BE2C (cell line): Measurements from ENCODE around the gene MAEA.
A peak's percentile ranks its signal among the peaks of the same experiment; 100 is the strongest.

Experiments used
- DNase-seq: peaks from one replicate; pipeline ENCODE4 v3.0.0-alpha.2; 2020
- H3K27me3 ChIP-seq: fragments of 250-450 bp; sonication (Bioruptor Pico); 2 replicates; pipeline ENCODE4 v1.5.1; 2020; ENCODE audit warnings: mild to moderate bottlenecking
- H3K36me3 ChIP-seq: fragments of 250-450 bp; sonication (Bioruptor Pico); 2 replicates; pipeline ENCODE4 v1.5.1; 2020; ENCODE audit warnings: mild to moderate bottlenecking
- H3K4me1 ChIP-seq: fragments of 250-450 bp; sonication (Bioruptor Pico); 2 replicates; pipeline ENCODE4 v1.5.1; 2020
- H3K4me3 ChIP-seq: 2 replicates; pipeline ENCODE4 v1.5.1; 2011; ENCODE audit warnings: low read depth, low read length
- H3K9me3 ChIP-seq: fragments of 250-450 bp; sonication (Bioruptor Pico); 2 replicates; pipeline ENCODE4 v1.5.1; 2020
- CTCF ChIP-seq: IDR thresholded peaks from 2 replicates; pipeline ENCODE4 v1.5.1; 2012; ENCODE audit warnings: mild to moderate bottlenecking, low read depth, low read length

Gene MAEA

GRCh38 chr4:1249148-1249730 lies 40.5 kb upstream of the MAEA start:
- H3K4me3 ChIP-seq: peak overlapping the region; percentile 72
- DNase-seq: peak; percentile 89
- H3K36me3 ChIP-seq: peaks cover 10% of the 10 kb centered on the region
- H3K4me1 ChIP-seq: 0 out of 2 replicates have a peak, but pooled peaks cover 5% of the 10 kb centered on the region
- H3K27me3 ChIP-seq: no peaks in the 10 kb centered on the region
- H3K9me3 ChIP-seq: no peaks in the 10 kb centered on the region; the same call in none of the 2 replicates
- no peak for TF ChIP-seq CTCF

- Histone ChIP-seq H3K4me1 (0 out of 2 replicates have a peak, but pooled peaks cover 5% of the 10 kb centered on the region), H3K4me3 (peak overlapping the region; percentile 72), H3K9me3 (no peaks in the 10 kb centered on the region; the same call in none of the 2 replicates), H3K27me3 (no peaks in the 10 kb centered on the region), H3K36me3 (peaks cover 10% of the 10 kb centered on the region)
- DNase-seq: no peak
- TF ChIP-seq CTCF: no peak
Measured at GRCh38 chr4:1249731-1250526, 39.8 kb upstream of the MAEA start.

- Histone ChIP-seq H3K27me3 (no peaks in the 10 kb centered on the region), H3K36me3 (peaks cover 10% of the 10 kb centered on the region), H3K4me1 (0 out of 2 replicates have a peak, but pooled peaks cover 5% of the 10 kb centered on the region), H3K4me3 (no peak overlapping the region), H3K9me3 (no peaks in the 10 kb centered on the region; the same call in none of the 2 replicates)
- no peak for DNase-seq
- no peak for TF ChIP-seq CTCF
Measured at GRCh38 chr4:1250527-1250812, 39.2 kb upstream of the MAEA start.

- Histone ChIP-seq H3K4me3 (no peak overlapping the region), H3K4me1 (0 out of 2 replicates have a peak, but pooled peaks cover 5% of the 10 kb centered on the region), H3K36me3 (peaks cover 10% of the 10 kb centered on the region), H3K27me3 (no peaks in the 10 kb centered on the region), H3K9me3 (no peaks in the 10 kb centered on the region; the same call in none of the 2 replicates)
- TF ChIP-seq CTCF: no peak
- DNase-seq: no peak
Measured at GRCh38 chr4:1250921-1251772, 38.5 kb upstream of the MAEA start.

GRCh38 chr4:1251773-1252066 lies 38.0 kb upstream of the MAEA start:
- no peak for DNase-seq
- no peak overlapping the region for H3K4me3 ChIP-seq
- TF ChIP-seq CTCF: no peak
- H3K9me3 ChIP-seq: no peaks in the 10 kb centered on the region; the same call in none of the 2 replicates
- H3K36me3 ChIP-seq: peaks cover 10% of the 10 kb centered on the region
- no peaks in the 10 kb centered on the region for H3K27me3 ChIP-seq
- 0 out of 2 replicates have a peak, but pooled peaks cover 4% of the 10 kb centered on the region for H3K4me1 ChIP-seq
